Neural cell (in vitro differentiated cells): ENCODE measurements around the gene FHL2. TPM values are rescaled to one million over a fixed set of nuclear protein-coding genes. Genes with fewer than 3 reads are reported as not detected.

Experiments
- H2AFZ ChIP-seq: fragments of 200-600, 300-800 bp; sonication (generic), shearing (Covaris generic); 2 replicates; pipeline ENCODE4 v1.6.0; 2014; ENCODE audit warnings: low read depth, mild to moderate bottlenecking, antibody characterized with exemption, low read length, moderate library complexity
- H3F3A ChIP-seq: fragments of 200-600 bp; shearing (Covaris generic); 2 replicates; pipeline ENCODE4 v1.6.1; 2016; ENCODE audit warnings: mild to moderate bottlenecking, moderate library complexity, mixed read lengths, antibody characterized with exemption, low read length; ENCODE audit not compliant: insufficient read depth, poor library complexity, severe bottlenecking
- H3K27ac ChIP-seq: fragments of 200-600, 300-800 bp; sonication (generic), shearing (Covaris generic); 2 replicates; pipeline ENCODE4 v1.5.1; 2014; ENCODE audit warnings: mild to moderate bottlenecking, low read length, moderate library complexity
- H3K27me3 ChIP-seq: fragments of 300-800, 200-600 bp; sonication (generic), shearing (Covaris generic); 2 replicates; pipeline ENCODE4 v1.6.0; 2014; ENCODE audit warnings: mild to moderate bottlenecking, low read depth, low read length, moderate library complexity; ENCODE audit not compliant: insufficient read depth
- H3K36me3 ChIP-seq: fragments of 300-800, 200-600 bp; sonication (generic), shearing (Covaris generic); 2 replicates; pipeline ENCODE4 v1.5.1; 2014; ENCODE audit warnings: mild to moderate bottlenecking, antibody characterized with exemption, low read length, moderate library complexity; ENCODE audit not compliant: insufficient read depth
- H3K4me2 ChIP-seq: fragments of 300-800, 200-600 bp; sonication (generic), shearing (Covaris generic); 2 replicates; pipeline ENCODE4 v1.6.0; 2014; ENCODE audit warnings: mild to moderate bottlenecking, low read length
- H3K4me3 ChIP-seq: fragments of 300-800, 200-600 bp; sonication (generic), shearing (Covaris generic); 2 replicates; pipeline ENCODE4 v1.5.1; 2014; ENCODE audit warnings: mild to moderate bottlenecking, low read length, moderate library complexity
- H3K79me2 ChIP-seq: fragments of 200-600 bp; shearing (Covaris generic); replicated peaks from 2 replicates; pipeline ENCODE4 v1.6.0; 2014; ENCODE audit warnings: mild to moderate bottlenecking, low read length, moderate library complexity; ENCODE audit not compliant: insufficient read depth
- H3K9ac ChIP-seq: fragments of 300-800, 200-600 bp; sonication (generic), shearing (Covaris generic); 2 replicates; pipeline ENCODE4 v1.6.1; 2016; ENCODE audit warnings: mild to moderate bottlenecking, low read length, mixed read lengths
- H3K9me2 ChIP-seq: fragments of 200-600 bp; shearing (Covaris generic); 2 replicates; pipeline ENCODE4 v1.6.1; 2016; ENCODE audit warnings: mild to moderate bottlenecking, low read length, mixed read lengths; ENCODE audit not compliant: insufficient read depth
- H3K9me3 ChIP-seq: fragments of 200-600, 300-800 bp; sonication (generic), shearing (Covaris generic); 2 replicates; pipeline ENCODE4 v1.6.1; 2016; ENCODE audit warnings: mild to moderate bottlenecking, mixed run types, low read length, moderate library complexity, mixed read lengths
- H4K20me1 ChIP-seq: fragments of 200-600 bp; shearing (Covaris generic); 2 replicates; pipeline ENCODE4 v1.6.1; 2016; ENCODE audit warnings: mild to moderate bottlenecking, mixed run types; ENCODE audit not compliant: insufficient read depth
- EP300 ChIP-seq: fragments of 450-650 bp; conservative IDR thresholded peaks from 2 replicates; pipeline ENCODE4 v1.6.1; 2014; ENCODE audit warnings: antibody characterized with exemption, mild to moderate bottlenecking, moderate library complexity; ENCODE audit not compliant: poor library complexity, severe bottlenecking
- EZH2 ChIP-seq: fragments of 200-600, 300-800 bp; shearing (Covaris generic), sonication (generic); IDR thresholded peaks from 2 replicates; pipeline ENCODE4 v1.6.1; 2014; ENCODE audit warnings: antibody characterized with exemption, low read length, borderline replicate concordance, mild to moderate bottlenecking; ENCODE audit not compliant: insufficient read depth, poor library complexity, severe bottlenecking
- MXI1 ChIP-seq: fragments of 450-650 bp; conservative IDR thresholded peaks from 2 replicates; pipeline ENCODE4 v1.6.1; 2014; ENCODE audit warnings: antibody characterized with exemption, mild to moderate bottlenecking; ENCODE audit not compliant: poor library complexity, severe bottlenecking
- POLR2AphosphoS5 ChIP-seq: IDR thresholded peaks from 2 replicates; pipeline ENCODE4 v1.6.1; 2012
- RAD21 ChIP-seq: fragments of 450-650 bp; conservative IDR thresholded peaks from 2 replicates; pipeline ENCODE4 v1.6.1; 2014; ENCODE audit warnings: antibody characterized with exemption, mild to moderate bottlenecking, moderate library complexity
- SMC3 ChIP-seq: fragments of 450-650 bp; conservative IDR thresholded peaks from 2 replicates; pipeline ENCODE4 v1.6.1; 2014; ENCODE audit warnings: antibody characterized with exemption, mild to moderate bottlenecking, moderate library complexity; ENCODE audit not compliant: poor library complexity
- polyA plus RNA-seq: library from polyadenylated mRNA; depleted of rRNA; stranded (reverse); fragments of >200 nt; gene quantifications from 2 replicates; pipeline ENCODE4 v1.2.3, GENCODE V29; 2014
- TF ChIP-seq, protein P1 (sequence below): fragments of 450-650 bp; IDR thresholded peaks from 2 replicates; pipeline ENCODE4 v1.5.1; 2014; ENCODE audit warnings: antibody characterized with exemption, mild to moderate bottlenecking, moderate library complexity; ENCODE audit not compliant: poor library complexity, severe bottlenecking
- TF ChIP-seq, protein P2 (sequence below): IDR thresholded peaks from 2 replicates; pipeline ENCODE4 v1.6.1; 2012; ENCODE audit warnings: borderline replicate concordance

Gene FHL2
- polyA plus RNA-seq, 1 donor from 2014 or later = 3.5 TPM

- TF ChIP-seq, protein P1, sequence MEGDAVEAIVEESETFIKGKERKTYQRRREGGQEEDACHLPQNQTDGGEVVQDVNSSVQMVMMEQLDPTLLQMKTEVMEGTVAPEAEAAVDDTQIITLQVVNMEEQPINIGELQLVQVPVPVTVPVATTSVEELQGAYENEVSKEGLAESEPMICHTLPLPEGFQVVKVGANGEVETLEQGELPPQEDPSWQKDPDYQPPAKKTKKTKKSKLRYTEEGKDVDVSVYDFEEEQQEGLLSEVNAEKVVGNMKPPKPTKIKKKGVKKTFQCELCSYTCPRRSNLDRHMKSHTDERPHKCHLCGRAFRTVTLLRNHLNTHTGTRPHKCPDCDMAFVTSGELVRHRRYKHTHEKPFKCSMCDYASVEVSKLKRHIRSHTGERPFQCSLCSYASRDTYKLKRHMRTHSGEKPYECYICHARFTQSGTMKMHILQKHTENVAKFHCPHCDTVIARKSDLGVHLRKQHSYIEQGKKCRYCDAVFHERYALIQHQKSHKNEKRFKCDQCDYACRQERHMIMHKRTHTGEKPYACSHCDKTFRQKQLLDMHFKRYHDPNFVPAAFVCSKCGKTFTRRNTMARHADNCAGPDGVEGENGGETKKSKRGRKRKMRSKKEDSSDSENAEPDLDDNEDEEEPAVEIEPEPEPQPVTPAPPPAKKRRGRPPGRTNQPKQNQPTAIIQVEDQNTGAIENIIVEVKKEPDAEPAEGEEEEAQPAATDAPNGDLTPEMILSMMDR = peak; percentile 48
- TF ChIP-seq RAD21 (no peak), EP300 (peak; percentile 47), MXI1 (peak; percentile 45)
- H4K20me1 ChIP-seq = no peaks in the 10 kb centered on the region
- peak within 1 kb of the TSS; percentile 80 for H2AFZ ChIP-seq
- H3K27ac ChIP-seq = peak within 1 kb of the TSS; percentile 50
- H3K79me2 ChIP-seq = peaks cover 18% of the 10 kb centered on the region
- H3K4me3 ChIP-seq = peak within 1 kb of the TSS; percentile 77
- H3K9ac ChIP-seq = peak within 1 kb of the TSS; percentile 81
- no peaks in the 10 kb centered on the region for H3K27me3 ChIP-seq
- no peaks in the 10 kb centered on the region for H3K9me2 ChIP-seq
- no peaks in the 10 kb centered on the region for H3K9me3 ChIP-seq
- H3F3A ChIP-seq = no peaks in the 10 kb centered on the region
- peak within 1 kb of the TSS; percentile 77 for H3K4me2 ChIP-seq
- H3K36me3 ChIP-seq = no peaks in the 10 kb centered on the region
These were observed 69.0 kb downstream of the FHL2 start, which contains the start of gene TGFBRAP1 for GRCh38 chr2:105329561-105330495. TGFBRAP1 (minus strand) TSS chr2:105329735; CDS start chr2:105308301, 21,434 bp downstream.

DNA sequence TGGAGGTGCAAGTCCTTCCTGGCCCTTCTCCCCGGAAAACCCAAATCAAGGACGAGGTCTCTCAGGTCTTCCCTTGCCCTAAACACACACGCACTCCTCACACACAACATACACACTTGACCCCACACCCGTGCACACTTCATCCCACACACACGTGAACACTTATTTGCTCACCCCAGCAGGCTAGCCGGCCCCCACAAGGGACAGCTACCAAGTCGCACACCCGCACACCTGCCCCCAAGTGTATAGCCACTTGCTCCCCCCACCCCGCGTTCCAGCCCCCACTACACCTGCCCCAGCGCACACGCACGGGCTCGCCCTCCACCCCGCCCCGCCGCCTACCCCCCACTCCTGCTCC, 69.7 kb downstream of the FHL2 start:
- H3K27ac ChIP-seq = peak overlapping the region; percentile 45
- peaks cover 18% of the 10 kb centered on the region for H3K79me2 ChIP-seq
- H3K4me3 ChIP-seq = peak overlapping the region; percentile 77
- H2AFZ ChIP-seq = peak overlapping the region; percentile 80
- H4K20me1 ChIP-seq = no peaks in the 10 kb centered on the region
- peak overlapping the region; percentile 77 for H3K4me2 ChIP-seq
- no peaks in the 10 kb centered on the region for H3K27me3 ChIP-seq
- peak overlapping the region; percentile 69 for H3K9ac ChIP-seq
- H3F3A ChIP-seq = no peaks in the 10 kb centered on the region
- H3K9me3 ChIP-seq = no peaks in the 10 kb centered on the region
- no peaks in the 10 kb centered on the region for H3K9me2 ChIP-seq
- H3K36me3 ChIP-seq = no peaks in the 10 kb centered on the region
- TF ChIP-seq RAD21 = no peak
- TF ChIP-seq EZH2 = no peak
- TF ChIP-seq, protein P2, sequence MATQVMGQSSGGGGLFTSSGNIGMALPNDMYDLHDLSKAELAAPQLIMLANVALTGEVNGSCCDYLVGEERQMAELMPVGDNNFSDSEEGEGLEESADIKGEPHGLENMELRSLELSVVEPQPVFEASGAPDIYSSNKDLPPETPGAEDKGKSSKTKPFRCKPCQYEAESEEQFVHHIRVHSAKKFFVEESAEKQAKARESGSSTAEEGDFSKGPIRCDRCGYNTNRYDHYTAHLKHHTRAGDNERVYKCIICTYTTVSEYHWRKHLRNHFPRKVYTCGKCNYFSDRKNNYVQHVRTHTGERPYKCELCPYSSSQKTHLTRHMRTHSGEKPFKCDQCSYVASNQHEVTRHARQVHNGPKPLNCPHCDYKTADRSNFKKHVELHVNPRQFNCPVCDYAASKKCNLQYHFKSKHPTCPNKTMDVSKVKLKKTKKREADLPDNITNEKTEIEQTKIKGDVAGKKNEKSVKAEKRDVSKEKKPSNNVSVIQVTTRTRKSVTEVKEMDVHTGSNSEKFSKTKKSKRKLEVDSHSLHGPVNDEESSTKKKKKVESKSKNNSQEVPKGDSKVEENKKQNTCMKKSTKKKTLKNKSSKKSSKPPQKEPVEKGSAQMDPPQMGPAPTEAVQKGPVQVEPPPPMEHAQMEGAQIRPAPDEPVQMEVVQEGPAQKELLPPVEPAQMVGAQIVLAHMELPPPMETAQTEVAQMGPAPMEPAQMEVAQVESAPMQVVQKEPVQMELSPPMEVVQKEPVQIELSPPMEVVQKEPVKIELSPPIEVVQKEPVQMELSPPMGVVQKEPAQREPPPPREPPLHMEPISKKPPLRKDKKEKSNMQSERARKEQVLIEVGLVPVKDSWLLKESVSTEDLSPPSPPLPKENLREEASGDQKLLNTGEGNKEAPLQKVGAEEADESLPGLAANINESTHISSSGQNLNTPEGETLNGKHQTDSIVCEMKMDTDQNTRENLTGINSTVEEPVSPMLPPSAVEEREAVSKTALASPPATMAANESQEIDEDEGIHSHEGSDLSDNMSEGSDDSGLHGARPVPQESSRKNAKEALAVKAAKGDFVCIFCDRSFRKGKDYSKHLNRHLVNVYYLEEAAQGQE = no peak
- no peak for TF ChIP-seq EP300
- TF ChIP-seq, protein P1 = no peak
- TF ChIP-seq POLR2AphosphoS5 = no peak
- no peak for TF ChIP-seq SMC3
